Activated naive CD4-positive, alpha-beta T cell treated with anti-CD3 and anti-CD28 coated beads, Interleukin-2, amount 50 U/mL, for 16 hours (primary cell): ENCODE measurements around the gene HCFC1.

Source experiments
- DNase-seq: peaks from one replicate; pipeline ENCODE4 v3.0.0-alpha.2; 2020

Gene HCFC1

DNA sequence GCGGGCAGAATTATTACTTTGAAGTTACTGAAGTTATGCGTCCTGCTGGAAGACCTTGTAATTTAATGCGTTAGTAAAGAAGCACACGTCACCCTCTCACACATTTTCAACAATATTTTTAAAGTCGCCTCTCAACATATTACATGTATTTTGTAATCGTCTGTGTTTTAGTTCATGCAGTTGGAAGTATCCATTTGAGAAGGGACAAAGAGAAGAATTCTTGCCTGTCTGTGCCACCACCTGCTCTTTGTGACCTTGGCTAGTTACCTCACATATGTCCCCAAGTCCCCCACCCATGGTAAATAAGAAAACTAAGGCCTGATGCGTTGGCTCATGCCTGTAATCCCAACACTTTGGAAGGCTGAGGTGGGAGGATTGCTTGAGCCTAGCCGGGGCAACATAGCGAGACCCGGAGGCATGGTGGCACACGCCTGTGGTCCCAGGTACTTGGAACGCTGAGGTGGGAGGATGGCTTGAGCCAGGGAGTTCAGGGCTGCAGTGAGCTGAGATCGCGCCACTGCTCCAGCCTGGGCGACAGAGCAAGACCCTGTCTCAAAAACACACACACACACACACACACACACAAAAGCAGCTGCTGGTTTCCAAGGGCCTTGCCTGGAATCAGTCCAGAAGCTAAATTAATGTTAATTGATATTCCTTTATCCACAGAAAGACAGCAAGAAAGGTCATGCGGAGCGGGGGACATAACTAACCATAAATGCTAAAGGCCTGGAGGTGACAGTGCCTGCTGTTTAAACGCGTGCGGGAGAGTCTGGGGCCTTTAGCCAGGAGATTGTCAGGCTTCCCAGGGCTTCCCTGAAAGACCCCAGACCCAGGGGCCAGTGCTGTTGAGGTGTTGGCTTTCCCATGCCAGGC is 1.7 kb upstream of the HCFC1 start:
- no peak for DNase-seq

DNA sequence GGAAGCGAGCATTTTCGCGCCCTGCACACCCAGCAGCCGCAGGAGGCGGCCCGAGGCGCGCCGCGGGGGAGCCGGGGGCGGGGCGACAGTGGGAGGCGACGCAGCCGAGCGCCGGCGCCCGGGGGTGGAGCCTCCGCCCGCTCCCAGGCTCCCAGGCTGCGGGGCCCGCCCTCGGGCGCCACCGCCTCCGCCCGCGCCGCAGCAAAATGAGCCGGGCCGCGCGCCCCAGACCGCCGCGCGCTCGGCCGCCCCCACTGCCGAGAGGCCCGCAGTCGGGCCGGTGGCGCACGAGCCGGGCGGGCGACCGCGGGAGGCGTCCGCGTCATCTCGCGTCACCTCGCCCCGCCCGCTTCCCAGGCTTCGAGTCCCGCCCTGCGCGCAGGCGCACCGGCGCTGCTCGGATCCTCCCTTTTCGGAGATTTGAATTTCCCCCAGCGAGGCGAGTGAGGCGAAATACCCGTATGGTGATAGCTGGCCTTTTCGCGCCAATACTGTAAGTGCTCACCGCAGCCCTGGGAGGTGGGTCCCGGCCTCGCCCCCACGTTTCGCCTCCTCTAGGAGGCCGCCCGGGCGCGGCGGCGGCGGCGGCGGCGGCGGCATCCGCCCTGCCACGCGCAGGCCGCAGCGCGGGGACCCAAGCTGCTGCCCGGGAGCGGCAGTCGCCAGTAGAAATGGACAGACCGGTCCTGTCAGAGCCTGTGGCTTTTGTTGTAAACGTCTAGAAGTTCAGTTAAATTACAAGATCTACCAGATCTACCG is 929 bp upstream of the HCFC1 start, which contains the start of gene TMEM187:
TSS of gene TMEM187 (plus strand) at position 387 of the 759 bp plus-strand sequence. CDS start 9,309 bp downstream, outside the sequence.
- peak; percentile 87 for DNase-seq

DNA sequence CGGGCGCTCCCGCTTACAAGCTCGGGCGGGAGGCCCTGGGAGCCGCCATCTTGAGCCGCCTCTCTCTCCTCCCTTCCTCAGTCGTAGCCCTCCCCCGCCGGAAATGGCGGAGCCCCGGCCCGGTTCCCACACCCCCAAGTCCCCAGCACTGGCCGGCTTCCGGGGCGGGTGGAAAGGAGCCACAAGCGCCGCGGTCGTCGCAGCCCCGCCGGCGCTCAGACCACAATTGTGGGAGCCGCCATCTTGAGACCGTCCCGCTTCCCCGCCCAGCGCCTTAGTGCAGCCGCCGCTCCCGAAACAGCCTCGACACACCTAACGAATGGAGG is 531 bp downstream of the HCFC1 start:
- DNase-seq = peak; percentile 85

DNA sequence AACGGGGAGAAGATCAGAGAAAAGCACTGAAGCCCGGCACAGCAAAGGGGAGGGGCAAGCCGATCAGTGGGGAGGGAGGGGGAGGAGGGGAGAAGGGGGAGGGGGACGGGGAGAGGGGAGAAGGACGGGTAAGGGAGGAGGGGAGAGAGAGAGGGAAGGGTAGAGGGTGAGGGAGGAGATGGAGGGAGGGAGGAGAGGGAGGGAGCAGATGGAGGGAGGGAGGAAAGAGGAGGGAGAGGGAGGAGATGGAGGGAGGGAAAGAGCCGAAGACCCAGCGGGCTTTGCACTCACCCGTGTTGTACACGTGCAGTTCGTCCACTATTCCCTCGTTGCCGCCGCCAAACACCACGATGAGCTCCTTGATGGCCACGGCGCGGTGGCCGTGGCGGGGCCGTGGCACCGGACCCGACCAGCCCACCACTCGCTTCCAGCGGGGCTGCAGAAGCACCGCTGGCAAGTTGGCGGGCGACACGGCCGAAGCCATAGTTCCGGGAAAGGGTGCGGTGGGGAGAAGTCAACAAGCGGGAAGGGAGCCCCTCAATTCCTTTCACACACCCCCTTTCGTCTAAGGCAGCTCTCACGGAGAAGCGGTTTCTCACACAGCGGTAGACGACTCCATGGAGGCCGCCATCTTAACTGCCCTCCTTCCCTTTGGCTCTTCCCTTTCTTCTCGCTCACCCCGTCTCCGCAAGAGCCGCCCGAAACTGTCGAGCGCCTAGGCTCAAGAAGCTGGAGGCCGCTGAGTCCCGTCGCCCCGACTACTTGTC is 1.1 kb downstream of the HCFC1 start:
- DNase-seq = no peak

DNA sequence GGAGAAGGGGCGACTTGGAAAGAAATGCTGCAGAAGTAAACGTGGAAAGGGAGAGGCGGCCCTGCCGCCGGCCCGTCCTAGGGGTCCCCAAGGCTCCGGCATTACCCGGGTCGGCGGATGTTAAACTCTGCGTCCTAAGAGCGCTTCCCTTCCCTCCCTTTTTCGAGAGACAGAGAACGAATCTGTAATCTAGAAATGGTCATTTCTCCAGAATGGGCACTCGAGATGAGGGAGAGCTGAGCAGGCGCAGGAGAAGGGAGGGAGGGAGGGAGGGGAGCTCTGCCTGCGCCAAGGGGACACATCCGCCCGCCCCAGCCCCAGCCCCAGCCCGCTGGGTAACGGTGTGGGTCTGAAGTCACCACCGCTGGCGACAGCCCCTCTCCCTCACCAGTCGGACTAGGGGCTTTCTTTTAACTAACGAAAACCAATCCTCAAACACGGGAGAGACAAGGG is 1.7 kb downstream of the HCFC1 start:
- no peak for DNase-seq

DNA sequence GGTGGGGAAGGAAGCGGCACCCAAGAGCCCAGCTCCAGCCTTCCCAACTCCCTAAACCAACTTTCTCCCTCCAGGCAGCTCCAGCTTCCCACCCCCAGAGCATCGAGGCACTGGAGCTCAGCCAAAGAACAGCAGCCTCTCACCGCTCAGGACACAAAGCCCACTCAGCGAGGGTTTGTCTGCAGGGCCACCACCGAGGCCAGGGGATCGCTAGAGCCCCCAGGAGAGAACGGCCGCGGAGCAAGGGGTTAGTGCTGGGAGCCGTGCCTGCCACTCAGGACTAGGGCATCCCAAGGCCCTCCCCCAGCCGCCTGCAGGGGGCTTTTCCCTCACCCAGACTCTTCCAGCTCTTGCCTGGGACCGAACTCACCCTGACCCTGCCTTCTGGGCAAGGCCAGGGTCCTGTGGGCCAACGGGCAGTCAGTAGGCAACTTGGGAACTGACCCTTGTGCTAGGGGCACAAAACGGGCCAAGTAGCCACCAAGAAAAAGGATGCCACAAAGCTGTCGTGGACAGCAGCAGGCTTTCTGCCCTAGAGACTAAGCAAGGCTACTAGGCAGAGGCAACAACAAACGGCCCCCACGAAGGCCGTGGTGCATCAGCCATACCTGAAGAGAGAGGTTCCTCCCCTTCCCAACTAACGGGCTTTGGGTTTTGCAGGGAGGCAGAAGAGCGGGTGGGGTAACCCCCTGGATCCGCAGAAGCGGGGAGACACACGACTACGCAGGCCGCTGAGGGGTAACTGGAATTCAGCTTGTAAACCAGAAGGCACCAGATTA is 2.3 kb downstream of the HCFC1 start:
- DNase-seq = no peak

GRCh38 chrX:153968754-153969124 is 2.9 kb downstream of the HCFC1 start:
- DNase-seq = peak; percentile 51

GRCh38 chrX:153968255-153968654 is 3.4 kb downstream of the HCFC1 start:
- no peak for DNase-seq

GRCh38 chrX:153967536-153968224 is 3.9 kb downstream of the HCFC1 start:
- no peak for DNase-seq

DNA sequence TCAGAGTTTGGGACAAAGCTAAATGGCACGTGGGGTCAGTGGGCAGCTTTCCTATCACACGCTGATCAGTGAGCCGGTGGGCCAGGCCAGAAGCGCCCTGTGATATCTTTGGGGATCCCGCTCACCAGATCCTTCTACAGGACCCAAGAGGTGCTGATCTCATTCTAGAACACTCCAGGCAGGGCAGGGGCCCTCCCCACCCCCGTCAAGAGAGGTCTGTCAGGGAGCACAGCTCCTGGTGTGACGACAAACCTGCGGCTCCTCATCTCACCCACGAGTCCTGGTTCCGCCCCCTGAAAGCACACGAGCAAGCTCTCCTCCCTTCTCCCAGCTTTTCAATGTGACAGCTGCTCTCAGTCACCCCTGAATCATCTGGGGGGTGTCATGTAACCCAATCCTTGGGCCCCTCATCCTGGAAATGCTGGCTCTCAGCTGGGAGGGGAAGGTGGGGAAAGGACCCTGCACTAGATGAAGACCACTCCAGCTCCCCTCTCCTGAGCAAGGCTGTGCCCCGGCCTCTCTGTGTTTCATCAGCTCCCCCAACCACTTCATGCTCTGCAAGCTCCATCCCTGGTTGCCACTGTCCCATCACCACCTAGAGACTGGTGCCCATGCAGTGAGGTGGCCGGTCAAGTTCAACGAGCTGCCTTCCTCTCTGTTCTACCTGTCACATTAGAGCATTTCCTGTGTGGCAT is 4.6 kb downstream of the HCFC1 start:
- peak; percentile 45 for DNase-seq

DNA sequence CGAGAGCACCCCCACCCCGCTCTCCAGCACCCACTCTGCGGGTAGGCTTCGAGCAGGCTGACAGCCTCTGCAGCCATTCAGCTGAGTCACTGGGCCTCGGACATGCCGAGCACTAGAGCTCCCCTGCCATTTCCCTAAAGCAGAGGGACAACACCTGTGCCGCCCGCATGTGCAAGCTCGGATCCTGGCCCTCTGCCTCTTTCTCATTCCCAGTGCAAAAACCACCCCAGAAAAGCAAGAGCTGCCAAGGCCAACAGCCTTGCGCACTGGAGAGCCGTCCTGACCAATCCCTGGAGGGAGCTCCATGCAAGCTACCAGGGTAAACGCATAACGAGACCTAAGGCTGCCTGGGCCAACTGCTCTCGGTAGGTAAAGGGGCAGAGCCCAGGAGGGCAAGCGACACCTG is 5.3 kb downstream of the HCFC1 start:
- no peak for DNase-seq

DNA sequence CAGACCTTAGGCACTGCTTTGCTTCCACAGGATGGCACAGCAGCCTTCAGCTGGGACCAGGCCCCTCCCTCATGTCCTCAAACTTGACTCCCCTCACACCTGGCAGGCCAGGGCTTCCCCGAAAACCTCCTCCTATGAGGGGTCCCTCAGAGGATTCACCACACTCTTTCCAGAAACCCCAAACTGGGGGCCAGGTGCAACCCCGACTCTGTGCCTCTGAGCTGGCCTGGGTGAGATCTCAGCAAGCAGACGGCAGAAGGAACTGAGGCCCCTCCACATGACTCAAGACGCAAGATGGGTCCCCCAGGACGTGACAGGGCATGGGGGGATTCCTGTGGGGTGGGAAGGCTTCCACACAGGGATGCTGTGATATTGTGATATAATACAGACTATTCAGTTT is 6.2 kb downstream of the HCFC1 start:
- no peak for DNase-seq

DNA sequence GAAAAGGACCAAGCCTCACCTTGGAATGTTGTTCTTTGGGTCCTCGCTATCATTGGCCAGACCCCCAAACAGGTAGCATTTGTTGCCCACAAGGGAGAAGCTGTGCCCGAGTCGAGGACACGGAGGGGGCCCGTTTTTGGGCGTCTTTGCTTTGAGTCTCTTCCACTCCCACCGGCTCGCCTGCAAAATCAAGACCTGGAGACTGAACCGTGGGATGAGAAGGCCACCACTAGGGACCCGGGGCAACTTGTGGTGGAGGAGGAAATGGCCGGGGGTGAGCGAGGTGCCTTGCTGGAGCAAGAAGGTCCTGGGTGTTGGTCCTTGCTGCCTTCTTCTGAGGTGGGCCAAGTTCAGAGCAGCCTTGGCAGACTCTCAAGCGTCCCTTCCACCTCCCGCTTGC is 7.5 kb downstream of the HCFC1 start:
- DNase-seq = no peak

DNA sequence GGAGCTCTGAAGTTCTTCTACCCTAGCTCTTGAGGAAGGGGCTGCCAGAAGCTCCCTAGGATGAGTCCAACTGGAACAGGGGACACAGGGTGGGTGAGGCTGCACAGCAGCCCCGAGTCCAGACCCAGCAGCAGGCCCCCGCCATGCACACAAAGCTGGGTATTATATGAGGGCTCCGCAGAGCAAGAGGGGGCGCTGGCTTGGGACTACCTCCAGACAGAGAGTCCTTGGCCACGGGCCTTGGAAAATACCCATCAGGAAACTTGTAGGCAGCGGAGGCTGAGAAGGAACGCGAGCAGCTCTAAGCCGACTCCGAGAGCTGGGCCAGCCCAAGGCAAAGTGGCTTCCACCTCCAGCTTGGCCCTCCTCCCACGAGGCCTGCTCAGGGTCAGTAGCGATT is 8.1 kb downstream of the HCFC1 start:
- DNase-seq = no peak

GRCh38 chrX:153961292-153961691 is 10.3 kb downstream of the HCFC1 start:
- no peak for DNase-seq

DNA sequence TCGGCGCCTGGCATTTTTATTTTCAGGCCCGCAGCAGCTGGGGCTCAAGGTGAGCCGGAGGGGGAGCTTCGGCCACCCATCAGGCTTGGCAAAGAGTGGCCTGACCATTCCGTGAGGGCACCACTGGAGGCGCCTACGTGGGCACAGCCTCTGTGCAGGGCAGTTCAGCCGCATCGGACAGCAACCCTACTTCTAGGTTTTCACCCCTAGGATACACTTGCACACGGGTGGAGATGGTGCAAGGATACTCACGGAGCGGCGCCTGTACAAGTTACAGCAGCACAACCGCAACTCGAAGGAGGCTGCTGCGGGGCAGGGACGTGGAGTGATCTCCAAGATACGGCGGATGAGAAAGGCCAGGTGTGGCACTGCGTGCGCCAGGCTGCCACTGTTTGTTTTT is 10.8 kb downstream of the HCFC1 start:
- DNase-seq = no peak

DNA sequence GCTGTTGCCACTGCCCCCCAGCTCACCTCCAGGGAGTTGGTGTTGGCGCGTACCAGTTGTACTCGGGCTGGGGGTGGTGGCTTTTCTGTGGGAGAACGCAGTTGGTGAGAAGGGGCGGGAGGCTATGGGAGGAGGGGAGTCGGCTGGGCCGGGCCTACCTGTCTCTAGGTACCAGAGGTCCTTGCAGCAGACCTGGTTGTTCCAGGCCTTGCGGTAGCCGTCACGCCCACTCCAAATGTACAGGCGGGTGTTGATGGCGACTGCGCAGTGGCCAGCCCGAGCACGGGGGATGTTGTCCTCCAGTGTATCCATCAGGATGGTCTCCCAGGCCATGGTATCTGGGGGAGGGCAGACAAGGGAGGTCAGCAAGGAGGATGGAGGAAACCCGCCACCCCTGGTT is 11.5 kb downstream of the HCFC1 start:
- no peak for DNase-seq

DNA sequence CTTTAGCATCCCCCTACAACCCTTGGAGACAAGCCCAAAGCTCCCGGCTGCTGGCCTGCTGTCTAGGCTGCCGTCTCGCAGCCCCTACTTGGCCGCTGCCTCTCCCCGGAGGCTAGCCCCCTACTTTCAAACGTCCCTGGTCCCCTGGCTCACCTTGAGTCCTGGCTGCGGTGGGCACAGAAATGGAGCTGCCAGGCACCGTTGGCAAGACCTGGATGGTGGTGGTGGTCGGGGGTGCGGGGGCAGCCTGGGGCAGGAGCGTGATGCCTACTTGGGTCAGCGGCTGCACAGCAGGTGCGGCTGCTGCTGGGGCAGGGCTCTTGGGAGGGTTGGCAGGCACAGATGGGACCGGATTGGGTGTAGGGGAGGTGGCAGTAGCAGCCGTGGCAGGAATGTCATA is 12.0 kb downstream of the HCFC1 start:
- DNase-seq = no peak

DNA sequence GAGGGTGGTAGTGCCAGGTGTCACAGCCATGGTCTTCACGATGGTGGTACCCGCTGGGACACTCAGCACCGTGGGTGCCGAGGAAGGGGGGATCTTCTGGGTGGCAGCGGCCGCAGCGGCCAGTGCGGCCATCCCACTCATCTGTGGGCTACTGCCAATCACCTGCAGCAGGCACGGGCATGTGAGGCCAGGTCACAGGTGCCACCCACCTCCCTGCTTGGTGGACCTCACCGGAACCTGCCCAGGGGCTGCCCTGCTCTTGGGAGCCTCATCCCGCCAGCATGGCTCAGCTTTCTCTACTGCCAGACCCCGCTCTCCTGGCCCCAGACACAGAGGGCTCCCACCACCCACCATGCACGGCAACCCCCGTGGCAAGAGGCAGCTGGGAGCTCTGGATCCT is 13.0 kb downstream of the HCFC1 start:
- DNase-seq = no peak

- DNase-seq = no peak
These were observed 14.4 kb downstream of the HCFC1 start for GRCh38 chrX:153957224-153957623.
